Measurements from ENCODE around the gene HSPB3. TPM values are rescaled to one million over a fixed set of nuclear protein-coding genes. Genes with fewer than 3 reads are reported as not detected.
A peak's percentile ranks its signal among the peaks of the same experiment; 100 is the strongest.

The HSPB3 gene
- total and polyA plus RNA-seq, 2 of the 4 experiments (the other 2 are of a cell fraction) = 0.31 to 0.54 TPM

- Histone ChIP-seq H3K23ac (ENCODE audit: low read depth, low read length) (peak overlapping the region; percentile 26), H3K4me2 (ENCODE audit: low read depth, low read length) (peak overlapping the region; percentile 100), H3K9ac (ENCODE audit: low read depth, low read length) (no peak overlapping the region), H4K8ac (ENCODE audit: low read depth in 2 of 2, low read length in 2 of 2) (peak overlapping the region in 1 of 2 experiments; percentile 74; a peak in 2 of 4 replicates), H3K14ac (replicated peaks; ENCODE audit: low read depth, low read length) (peak overlapping the region; percentile 82; the same call in 1 of the 2 replicates), H3K18ac (ENCODE audit: low read depth, low read length) (peak overlapping the region; percentile 97), H3K36me3 (ENCODE audit: control insufficient read depth, insufficient read depth, low read length) (no peaks in the 10 kb centered on the region), H3K9me3 (ENCODE audit: control insufficient read depth, insufficient read depth, low read length) (no peaks in the 10 kb centered on the region), H4K5ac (ENCODE audit: low read depth, low read length) (peak overlapping the region; percentile 86; the same call in 1 of the 2 replicates), H4K91ac (ENCODE audit: insufficient read depth, low read depth, low read length) (0 out of 2 replicates have a peak overlapping the region, but pooled peaks have one; percentile 51), H3K9me1 (ENCODE audit: insufficient read depth, low read length) (0 out of 2 replicates have a peak, but pooled peaks cover 3% of the 10 kb centered on the region), H3K79me1 (ENCODE audit: low read depth in 1 of 2, low read length in 2 of 2) (no peaks in the 10 kb centered on the region), H2BK20ac (ENCODE audit: low read depth, low read length) (peak overlapping the region; percentile 38), H2AK9ac (replicated peaks; ENCODE audit: low read depth, low read length, poor library complexity) (peak overlapping the region; percentile 49), H3K27ac (ENCODE audit: insufficient read depth, low read length) (peak overlapping the region; percentile 70; the same call in 1 of the 2 replicates), H4K20me1 (ENCODE audit: insufficient read depth, low read length) (no peaks in the 10 kb centered on the region), H3K4me1 (ENCODE audit: control insufficient read depth, insufficient read depth, low read length) (peaks cover 4% of the 10 kb centered on the region; the same call in 1 of the 2 replicates), H3K27me3 (ENCODE audit: control insufficient read depth, insufficient read depth, low read length) (no peaks in the 10 kb centered on the region), H2BK120ac (ENCODE audit: low read depth, low read length) (peak overlapping the region; percentile 53), H2AK5ac (ENCODE audit: low read depth, low read length) (no peak overlapping the region; the same call in 1 of the 2 replicates), H3K4ac (ENCODE audit: low read depth, low read length) (peak overlapping the region; percentile 47; the same call in 1 of the 2 replicates), H3K56ac (ENCODE audit: extremely low read depth, insufficient read depth, low read length) (no peak overlapping the region; the same call in 1 of the 2 replicates), H2AFZ (replicated peaks; ENCODE audit: low read length, poor library complexity) (no peak overlapping the region), H2BK5ac (ENCODE audit: low read depth, low read length, poor library complexity, severe bottlenecking) (peak overlapping the region; percentile 94), H2BK15ac (ENCODE audit: low read depth, low read length) (no peak overlapping the region), H3K4me3 (ENCODE audit: insufficient read depth, low read depth, low read length) (no peak overlapping the region)
- DNase-seq (peak; percentile 81), ATAC-seq (ENCODE audit: low read depth) (peak; percentile 87)
- no peak for TF ChIP-seq ELK1 (IDR thresholded peaks at IDR 0.05; ENCODE audit: borderline replicate concordance, low read depth, low read length)
- TF ChIP-seq CEBPB (IDR thresholded peaks at IDR 0.05; ENCODE audit: low read depth, low read length) = no peak
- no peak for TF ChIP-seq FOS (IDR thresholded peaks at IDR 0.05; ENCODE audit: low read depth, low read length)
- no peak for TF ChIP-seq RFX5 (IDR thresholded peaks at IDR 0.05; ENCODE audit: low read depth, low read length)
- TF ChIP-seq NFE2L2 (IDR thresholded peaks at IDR 0.05; ENCODE audit: low read depth, low read length) = no peak
- no peak for TF ChIP-seq MAZ (IDR thresholded peaks at IDR 0.05; ENCODE audit: borderline replicate concordance, low read depth, low read length)
- no peak for TF ChIP-seq MXI1 (IDR thresholded peaks at IDR 0.05; ENCODE audit: borderline replicate concordance, low read depth, low read length)
- no TSS peak for BruUV-seq (replicated peaks)
- no CpG with 5 or more reads among the region's 1 CpG for WGBS, 2 experiments (ENCODE audit: extremely low coverage in 2 of 2, insufficient read length in 1 of 2)
- CTCF ChIA-PET = interaction anchor here (0.7 to 1.0 kb wide), 2 partner anchors 31 to 114 kb away, joined by 3 to 4 read pairs; no protein-coding TSS in a partner anchor
- dilution Hi-C loops (cut with HindIII; ENCODE audit: low sequenced_read_pairs, unreplicated experiment) = no loop called here
- intact Hi-C loops (cut with micrococcal nuclease) = no loop called here
- in situ Hi-C loops (cut with MboI; ENCODE audit: low sequenced_read_pairs) = no loop called here
- POLR2A ChIA-PET (ENCODE audit: unreplicated experiment) = no interaction called here
These were observed 15.2 kb downstream of the HSPB3 start for GRCh38 chr5:54470677-54471076.
